Renal cortex interstitium (tissue), 11 donors: Measurements from ENCODE around the gene FAF2. TPM values are rescaled to one million over a fixed set of nuclear protein-coding genes. Genes with fewer than 3 reads are reported as not detected.
"Not testable (repeated sequence)": the region's sequence is repeated elsewhere in the genome, so short reads cannot be mapped to it uniquely, and the experiment has no call there.

Experiments
- DNase-seq, 11 donors: peaks; one replicate each; pipeline ENCODE4 v3.0.0-alpha.2; 2013; ENCODE audit warnings: low read depth in 9 of 11, low spot score in 4 of 11; ENCODE audit errors: extremely low read depth in 1 of 11
- polyA plus RNA-seq, 3 donors: library from polyadenylated mRNA; unstranded; fragments of 120-200 nt; gene quantifications; one replicate each; pipeline ENCODE4 v1.2.1, GENCODE V29; 2013; ENCODE audit not compliant: insufficient read length in 3 of 3

Gene FAF2
- polyA plus RNA-seq, 3 donors: 47.2 to 50.4 (median 47.5) TPM

GRCh38 chr5:176485176-176485575 is 37.0 kb downstream of the FAF2 start:
- no peak for DNase-seq

- DNase-seq: no peak
Observed at GRCh38 chr5:176486189-176486757, 38.1 kb downstream of the FAF2 start.

GRCh38 chr5:176487160-176487559 is 39.0 kb downstream of the FAF2 start:
- not testable (repeated sequence) for DNase-seq

GRCh38 chr5:176489077-176489476 is 40.9 kb downstream of the FAF2 start:
- DNase-seq: no peak

- no peak for DNase-seq
Observed at GRCh38 chr5:176490301-176490700, 42.1 kb downstream of the FAF2 start.

GRCh38 chr5:176491101-176491502 is 42.9 kb downstream of the FAF2 start:
- no peak for DNase-seq

- DNase-seq: no peak
Observed at GRCh38 chr5:176491901-176492300, 43.7 kb downstream of the FAF2 start.

- DNase-seq: no peak
Observed at GRCh38 chr5:176492431-176492830, 44.2 kb downstream of the FAF2 start.

- DNase-seq: no peak
Observed at GRCh38 chr5:176497852-176498251, 49.7 kb downstream of the FAF2 start.

GRCh38 chr5:176499273-176499672 is 51.1 kb downstream of the FAF2 start:
- DNase-seq: no peak

- no peak for DNase-seq
Observed at GRCh38 chr5:176500511-176500910, 52.3 kb downstream of the FAF2 start.

- DNase-seq: no peak
Observed at GRCh38 chr5:176501333-176501732, 53.1 kb downstream of the FAF2 start.

- DNase-seq: peak in 3 of 11 donors; percentile 2 to 9 (median 4)
Observed at GRCh38 chr5:176503496-176503895, 55.3 kb downstream of the FAF2 start.

GRCh38 chr5:176507911-176508310 is 59.7 kb downstream of the FAF2 start:
- DNase-seq: no peak

GRCh38 chr5:176508603-176509002 is 60.4 kb downstream of the FAF2 start:
- DNase-seq: no peak

- no peak for DNase-seq
Observed at GRCh38 chr5:176513788-176514187, 65.6 kb downstream of the FAF2 start.

- no peak for DNase-seq
Observed at GRCh38 chr5:176514244-176514950, 66.2 kb downstream of the FAF2 start.

GRCh38 chr5:176515396-176515795 is 67.2 kb downstream of the FAF2 start:
- DNase-seq: no peak

- no peak for DNase-seq
Observed at GRCh38 chr5:176517053-176517661, 69.0 kb downstream of the FAF2 start.
